HG03064 (cell line): Measurements from ENCODE around the gene LPCAT2.
"Not testable (repeated sequence)": the region's sequence is repeated elsewhere in the genome, so short reads cannot be mapped to it uniquely, and the experiment has no call there.

ENCODE experiments used
- ATAC-seq: cut with Tn5 transposase; IDR thresholded peaks from one replicate; pipeline ENCODE4 v1.9.1; 2021; ENCODE audit warnings: low read depth; ENCODE audit not compliant: unreplicated experiment

The LPCAT2 gene

DNA sequence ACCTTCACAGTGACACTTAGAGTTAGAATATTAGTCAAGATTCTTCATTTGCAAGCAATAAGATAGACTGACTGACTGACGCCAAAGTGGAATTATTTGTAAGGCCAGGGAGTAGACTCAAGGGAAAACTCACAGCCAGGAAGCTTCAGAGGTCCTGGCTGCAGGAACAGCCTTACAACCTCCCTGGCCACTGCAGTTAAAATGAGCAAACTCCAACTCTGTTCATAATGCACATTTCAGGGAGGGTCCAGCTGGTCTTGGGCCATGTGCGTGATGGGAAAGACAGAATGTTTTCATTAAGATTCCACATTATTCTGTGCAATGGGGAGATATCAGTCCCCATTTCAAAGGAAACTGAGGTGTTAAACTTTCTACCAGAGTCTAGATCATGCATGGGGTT, 67.5 kb downstream of the LPCAT2 start:
- no peak for ATAC-seq

DNA sequence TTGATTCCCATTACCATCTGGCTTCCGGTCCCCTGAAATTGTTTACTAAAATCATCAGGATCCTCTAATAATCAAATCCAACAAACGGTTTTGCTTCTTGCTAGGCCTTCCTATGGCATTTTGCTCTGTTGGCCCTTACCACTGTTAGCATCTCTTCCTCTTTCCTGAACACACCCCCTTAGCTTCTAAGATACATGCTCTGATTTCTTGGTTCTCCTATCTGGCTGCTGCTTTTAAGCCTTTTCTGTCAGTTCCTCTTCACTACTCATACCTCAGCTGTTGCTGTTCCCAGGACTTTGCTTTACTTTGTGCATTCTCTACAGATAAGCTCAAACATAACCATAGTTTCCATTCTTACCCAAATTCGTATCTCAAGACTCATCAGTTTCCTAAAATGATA, 69.0 kb downstream of the LPCAT2 start:
- no peak for ATAC-seq

DNA sequence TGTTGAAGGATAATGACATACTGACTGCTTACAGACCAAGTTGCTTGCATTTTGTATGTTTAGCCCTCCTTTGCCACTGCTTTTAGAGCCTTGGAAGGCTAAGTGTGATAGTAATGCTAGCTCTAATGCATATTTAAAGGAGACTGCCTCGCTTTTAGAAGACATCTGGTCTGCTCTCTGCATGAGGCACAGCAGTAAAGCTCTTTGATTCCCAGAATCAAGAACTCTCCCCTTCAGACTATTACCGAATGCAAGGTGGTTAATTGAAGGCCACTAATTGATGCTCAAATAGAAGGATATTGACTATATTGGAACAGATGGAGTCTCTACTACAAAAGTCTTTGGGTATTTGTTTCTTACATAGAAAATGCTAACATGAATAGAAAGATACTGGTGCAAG, 76.8 kb downstream of the LPCAT2 start:
- no peak for ATAC-seq

DNA sequence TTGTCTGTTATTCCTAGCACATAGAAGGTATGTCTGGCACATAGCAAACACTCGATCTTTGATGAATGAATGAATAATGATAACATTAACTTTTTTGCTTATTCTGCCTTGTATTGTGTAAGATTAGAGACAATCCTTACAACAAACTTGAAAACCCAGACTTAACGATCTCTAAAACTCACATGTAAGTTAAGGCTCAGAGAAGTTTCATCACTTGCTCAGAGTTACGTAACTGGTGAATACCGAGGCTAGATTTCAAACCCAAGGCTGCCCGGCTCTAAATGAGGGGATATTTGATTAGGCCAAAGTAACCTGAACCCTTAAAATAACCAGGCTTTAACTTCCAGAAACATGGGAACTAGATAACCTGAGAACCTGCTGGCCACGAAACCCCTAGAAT, 79.9 kb downstream of the LPCAT2 start:
- no peak for ATAC-seq

DNA sequence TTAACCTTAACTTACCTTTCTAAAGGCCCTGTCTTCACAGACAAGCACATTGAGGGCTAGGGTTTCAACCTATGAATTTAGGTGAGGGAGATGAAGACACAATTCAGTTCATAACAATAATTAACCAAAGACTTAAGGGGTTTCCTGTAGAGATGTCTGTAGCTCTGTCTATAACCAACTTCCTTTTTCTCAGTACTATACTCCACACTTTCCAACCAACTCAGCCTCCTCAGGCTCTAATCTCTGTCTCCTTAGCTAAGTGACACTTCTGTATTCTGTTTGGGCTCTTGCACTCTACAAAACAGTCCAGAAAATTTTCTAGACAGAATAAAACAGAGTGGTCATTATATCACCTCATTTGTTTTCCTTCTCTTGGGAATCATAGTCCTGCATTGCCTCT, 83.4 kb downstream of the LPCAT2 start:
- ATAC-seq = no peak

DNA sequence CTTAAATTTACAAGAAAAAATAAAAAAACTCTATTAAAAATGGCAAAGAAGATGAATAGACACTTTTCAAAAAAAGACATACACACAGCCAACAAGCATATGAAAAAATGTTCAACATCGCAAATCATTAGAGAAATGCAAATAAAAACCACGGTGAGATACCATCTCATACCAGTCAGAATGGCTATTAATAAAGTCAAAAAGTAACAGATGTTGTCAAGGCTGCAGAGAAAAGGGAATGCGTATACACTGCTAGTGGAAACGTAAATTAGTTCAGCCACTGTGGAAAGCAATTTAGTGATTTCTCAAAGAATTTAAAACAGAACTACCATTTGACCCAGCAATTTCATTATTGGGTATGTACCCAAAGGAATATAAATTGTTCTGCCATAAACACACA, 89.1 kb downstream of the LPCAT2 start:
- ATAC-seq = no peak

DNA sequence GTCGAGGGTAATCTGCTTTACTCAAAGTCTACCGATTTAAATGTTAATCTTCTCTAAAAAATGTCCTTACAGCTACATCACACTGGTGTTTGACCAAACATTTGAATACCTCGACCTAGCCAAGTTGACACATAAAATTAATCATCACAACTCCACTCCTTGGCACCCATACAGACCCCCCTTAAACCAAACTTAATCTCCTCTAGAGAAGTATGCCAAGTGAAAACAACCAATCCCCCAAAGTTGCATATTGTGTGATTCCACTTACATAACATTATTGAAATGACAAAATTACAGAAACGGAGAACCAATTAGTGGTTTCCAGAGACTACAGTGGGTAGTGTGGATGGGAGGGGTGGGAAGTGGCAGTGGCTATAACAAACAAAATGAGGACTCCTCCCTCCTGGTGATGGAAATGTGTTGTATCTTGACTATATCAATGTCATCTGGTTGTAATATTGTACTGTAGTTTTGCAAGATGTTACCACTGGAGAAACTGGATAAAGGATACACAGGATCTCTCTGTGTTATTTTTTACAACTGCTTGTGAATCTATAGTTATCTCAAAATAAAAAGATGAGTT, 97.0 kb downstream of the LPCAT2 start:
- no peak for ATAC-seq

DNA sequence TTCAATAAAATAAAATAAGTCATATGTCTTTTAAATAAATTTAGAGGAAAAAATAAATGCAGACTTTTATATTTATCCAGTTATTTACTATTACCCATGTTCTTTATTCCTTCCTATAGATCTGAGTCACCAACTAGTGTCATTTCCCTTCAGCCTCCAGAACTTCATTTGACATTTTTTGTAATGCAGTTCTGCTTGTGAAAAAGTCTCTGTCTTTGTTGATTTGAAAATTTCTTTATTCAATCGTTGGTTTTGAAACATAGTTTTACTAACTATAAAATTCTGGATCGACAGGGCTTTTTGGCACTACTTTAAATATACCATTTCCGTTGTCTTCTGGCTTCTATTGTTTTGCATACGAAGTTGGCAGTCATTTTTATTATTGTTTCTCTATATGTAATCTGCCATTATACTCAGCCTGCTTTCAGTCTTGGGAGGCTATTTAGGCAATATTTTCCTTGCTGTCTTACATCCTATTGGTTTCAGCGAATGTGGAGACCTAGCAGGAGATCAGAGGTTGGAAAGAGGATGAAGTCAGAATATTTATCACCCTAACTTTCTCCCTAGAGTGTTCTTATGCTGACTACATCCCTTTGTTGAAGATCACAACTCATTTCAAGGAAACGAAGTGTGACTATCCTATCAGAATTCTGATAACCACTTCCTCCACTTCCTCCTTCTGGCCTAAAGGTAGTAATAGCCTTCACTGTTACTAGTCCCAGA, 104.9 kb downstream of the LPCAT2 start:
- ATAC-seq = no peak

DNA sequence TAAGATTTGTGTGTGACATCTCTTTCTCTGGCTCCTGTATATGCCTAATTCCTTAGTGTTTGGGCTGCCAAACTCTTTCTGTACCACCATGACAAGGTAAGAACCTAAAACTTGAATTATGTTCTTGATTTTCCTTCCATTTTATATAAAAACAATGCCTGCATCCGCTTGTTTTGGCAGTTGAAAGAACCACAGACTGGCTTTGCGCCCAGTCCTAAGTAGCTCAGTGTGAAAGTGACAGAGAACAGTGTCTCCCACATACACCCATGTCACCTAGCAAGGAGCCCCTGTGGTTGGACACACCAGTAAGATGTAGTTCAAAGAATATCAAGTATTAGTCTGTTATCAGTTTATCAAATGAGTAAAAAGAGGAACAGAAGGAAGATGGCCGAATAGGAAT, 106.2 kb downstream of the LPCAT2 start:
- no peak for ATAC-seq

DNA sequence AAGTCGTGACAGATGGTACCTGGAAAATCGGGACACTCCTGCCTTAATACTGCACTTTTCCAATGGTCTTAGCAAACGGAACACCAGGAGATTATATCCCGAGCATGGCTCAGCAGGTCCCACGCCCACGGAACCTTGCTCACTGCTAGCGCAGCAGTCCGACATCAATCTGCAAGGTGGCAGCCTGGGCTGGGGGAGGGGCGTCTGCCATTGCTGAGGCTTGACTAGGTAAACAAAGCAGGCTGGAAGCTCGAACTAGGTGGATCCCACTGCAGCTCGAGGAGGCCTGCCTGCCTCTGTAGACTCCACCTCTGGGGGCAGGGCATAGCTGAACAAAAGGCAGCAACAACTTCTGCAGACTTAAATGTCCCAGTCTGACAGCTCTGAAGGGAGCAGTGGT, 106.8 kb downstream of the LPCAT2 start:
- ATAC-seq = not testable (repeated sequence)

DNA sequence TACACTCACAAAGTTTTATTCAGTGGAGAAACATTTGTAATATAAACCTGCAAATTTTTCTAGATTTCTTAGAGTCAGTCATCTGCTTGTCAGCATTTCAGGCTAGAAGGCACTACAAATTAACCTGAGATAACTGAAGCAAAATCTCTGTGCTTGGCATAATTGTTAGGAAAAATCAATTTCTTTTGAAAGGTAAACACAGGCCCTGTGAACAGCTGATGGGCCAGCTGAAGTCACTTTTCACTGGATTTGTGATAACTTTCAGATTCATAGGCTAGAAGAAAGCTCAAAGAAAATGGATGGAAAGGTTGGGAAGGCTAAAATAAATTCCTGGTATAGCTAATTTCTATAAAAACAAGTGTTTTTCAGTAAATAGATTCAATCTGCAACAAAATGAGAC, 112.9 kb downstream of the LPCAT2 start:
- ATAC-seq = no peak

DNA sequence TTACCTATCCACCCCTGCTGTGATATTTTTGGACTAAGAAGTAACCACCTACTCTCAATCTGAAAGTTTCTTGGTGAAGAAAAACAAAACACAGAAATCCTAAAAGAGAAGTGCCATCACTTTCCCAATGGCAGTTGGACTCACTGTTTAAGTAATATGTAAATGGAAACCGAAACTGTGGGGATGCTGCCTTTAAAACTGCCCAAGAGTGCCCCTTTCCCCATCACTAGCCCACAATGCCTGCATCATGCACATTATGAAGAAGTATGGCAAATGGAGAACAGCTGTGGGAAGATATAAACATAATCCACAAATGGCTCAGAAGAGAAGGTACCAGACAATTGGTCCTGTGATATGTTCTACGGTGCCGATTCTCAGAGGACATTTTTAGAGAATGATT, 113.4 kb downstream of the LPCAT2 start:
- ATAC-seq = no peak

DNA sequence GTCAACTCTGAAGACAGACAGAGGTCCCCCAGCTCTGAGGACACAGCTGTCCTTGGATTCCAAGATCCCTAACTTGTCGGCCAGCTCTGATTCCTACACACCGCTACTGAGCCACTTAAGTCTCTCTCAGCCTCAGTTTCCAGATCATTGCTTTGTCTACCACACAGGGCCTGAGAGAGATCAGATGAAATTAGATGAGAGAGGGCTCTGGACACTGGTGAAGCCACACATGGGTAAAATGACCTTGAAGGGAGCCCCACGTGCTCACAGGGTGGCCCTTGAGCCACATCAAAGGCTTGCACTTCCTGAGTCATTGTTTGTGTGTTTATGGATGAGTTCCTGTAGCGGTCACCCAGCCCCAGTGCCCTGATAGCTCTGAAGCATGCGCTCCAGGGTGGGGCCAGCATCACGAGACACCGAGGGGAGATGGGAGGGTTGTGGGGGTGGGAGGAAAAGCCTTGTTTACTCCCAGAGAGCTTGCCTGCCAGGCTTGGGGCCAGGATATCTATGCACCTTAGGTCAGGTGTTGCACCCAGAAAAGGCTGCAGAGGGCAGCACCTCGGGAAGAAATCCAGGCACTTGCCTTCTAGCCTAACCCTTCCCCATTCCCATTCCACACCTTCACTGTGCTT, 114.2 kb downstream of the LPCAT2 start:
- no peak for ATAC-seq

DNA sequence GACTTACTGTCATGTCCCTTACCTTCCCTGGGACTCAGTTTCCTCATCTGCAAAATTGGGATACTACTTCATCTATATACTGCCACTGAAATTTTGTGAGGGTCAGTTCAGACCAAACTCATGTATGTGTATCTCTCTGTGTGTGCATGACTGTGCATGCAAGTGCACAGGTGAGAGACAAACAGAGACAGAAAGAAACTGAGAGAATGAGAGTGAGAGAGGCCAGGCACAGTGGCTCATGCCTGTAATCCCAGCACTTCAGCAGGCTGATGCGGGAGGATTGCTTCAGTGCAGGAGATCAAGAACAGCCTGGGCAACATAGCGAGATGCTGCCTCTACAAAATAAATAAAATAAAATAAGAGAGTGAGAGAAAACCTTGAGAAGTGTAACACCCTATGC, 114.8 kb downstream of the LPCAT2 start:
- no peak for ATAC-seq

DNA sequence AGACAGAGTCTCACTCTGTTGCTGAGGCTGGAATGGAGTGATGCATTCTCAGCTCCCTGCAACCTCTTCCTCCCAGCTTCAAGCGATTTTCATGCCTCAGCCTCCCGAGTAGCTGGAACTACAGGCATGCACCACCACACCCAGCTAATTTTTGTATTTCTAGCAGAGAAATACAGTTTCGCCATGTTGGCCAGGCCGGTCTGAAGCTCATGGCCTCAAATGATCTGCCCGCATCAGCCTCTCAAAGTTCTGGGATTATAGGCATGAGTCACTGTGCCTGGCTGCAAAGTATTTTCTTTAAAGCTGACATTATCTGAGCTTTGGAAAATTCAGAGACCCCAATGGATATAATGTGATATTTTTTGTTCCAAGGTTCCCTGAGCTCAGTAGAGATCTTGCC, 115.8 kb downstream of the LPCAT2 start:
- no peak for ATAC-seq

DNA sequence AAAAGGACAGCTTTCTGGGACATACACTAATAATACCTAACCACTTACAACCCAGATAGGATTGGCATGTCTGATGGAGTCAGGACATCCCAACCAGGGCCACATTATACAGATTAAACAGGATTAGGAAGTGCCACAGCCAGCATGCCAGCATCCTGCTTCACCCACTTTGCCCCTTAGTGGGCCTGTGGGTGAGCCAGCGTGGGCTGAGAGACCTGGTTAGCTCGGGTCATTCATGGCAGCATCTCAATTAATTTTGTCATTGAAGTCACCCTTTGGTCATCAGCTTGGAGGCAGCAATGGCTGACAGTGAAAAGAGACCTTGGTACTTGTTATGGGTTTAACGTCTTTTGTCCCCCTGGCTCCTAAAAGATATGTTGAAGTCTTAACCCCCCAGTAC, 117.0 kb downstream of the LPCAT2 start:
- ATAC-seq = no peak

DNA sequence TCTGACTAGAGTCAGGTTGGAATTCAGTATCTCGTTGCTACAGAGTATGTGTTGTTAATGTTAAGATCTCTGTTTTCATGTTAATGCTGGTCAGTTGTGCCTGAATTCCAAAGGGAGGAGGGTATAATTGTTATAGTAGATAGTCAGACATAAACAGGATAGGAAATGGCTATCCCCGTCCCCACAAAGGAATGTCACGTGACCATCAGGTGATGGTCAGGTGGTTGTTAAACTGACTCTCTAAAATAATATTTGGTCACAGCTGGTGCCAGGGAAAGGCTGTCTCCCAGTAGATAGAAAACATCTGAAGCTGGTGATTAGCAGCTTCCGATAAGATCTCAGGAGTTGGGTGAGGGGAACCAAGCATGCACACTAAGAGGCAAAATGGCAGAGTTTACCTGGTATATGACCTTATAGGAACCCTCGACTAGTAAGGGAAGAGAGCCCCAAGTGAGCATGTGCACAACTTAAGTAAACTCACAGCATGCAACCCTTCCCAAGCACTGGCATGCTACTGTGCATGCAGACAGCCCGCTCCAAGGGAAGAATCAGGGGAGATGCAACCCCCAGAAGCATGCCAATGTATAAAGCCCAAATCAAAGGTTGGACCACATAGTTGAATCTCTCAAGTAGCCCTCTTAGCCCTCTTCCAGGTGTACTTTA, 119.6 kb downstream of the LPCAT2 start:
- ATAC-seq = no peak

DNA sequence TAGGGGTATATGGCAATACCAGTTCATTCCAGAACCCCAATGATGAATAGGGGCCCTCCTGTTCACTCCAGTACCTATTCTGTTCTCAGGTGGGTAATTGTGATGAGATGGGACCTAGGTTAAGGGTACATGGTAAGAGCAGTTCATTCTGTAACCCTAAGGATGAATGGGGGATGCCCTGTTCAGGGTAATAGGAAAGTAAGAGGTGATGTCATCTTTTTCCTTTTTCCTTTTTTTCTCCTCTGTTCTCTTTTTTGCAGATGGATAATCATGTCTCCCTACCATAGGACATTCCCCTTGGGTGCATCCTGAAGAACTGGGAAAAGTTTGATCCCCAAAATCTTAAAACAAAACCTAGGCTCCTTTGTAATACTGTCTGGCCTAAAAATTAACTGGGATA, 121.9 kb downstream of the LPCAT2 start:
- no peak for ATAC-seq

DNA sequence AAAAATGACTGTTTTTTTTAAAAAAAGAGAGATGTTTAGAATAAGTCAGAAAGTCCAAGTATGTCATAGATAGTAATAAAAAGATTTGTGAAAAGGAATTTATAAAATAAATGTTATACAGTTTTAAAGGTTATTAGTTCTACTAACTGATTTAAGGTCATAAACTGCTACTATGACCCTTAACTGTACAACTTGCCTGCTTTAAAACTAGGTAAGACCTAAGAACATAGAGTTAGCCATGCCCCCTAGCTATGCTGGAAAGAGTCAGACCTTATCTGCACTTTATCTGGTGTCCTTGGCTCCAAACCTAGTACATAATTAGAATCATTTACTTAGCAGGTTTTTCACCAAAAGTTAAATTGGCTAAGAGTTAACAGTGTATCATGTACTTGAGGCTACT, 123.4 kb downstream of the LPCAT2 start:
- ATAC-seq = no peak

DNA sequence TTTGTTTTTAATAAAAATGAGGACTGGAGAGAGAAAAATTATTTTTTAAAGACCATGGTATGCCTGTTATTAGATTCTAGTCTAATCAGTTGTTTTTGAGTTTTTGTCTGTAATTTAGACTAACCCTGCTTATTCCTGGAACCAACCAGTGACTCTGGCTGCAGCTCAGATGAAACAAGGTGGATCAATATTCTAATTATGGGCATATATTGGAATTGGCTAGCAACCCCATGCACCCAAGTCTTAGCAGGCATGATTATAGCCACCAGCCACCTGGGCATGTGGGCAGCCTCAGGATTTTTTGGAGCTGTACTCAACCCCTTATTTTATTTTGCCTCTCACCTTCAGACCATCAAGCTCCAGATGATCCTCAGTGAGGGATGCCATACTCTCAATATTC, 125.3 kb downstream of the LPCAT2 start:
- no peak for ATAC-seq
